Stromal cell of bone marrow (primary cell): ENCODE data around the gene AGA.

Experiments used
- DNase-seq: peaks from one replicate; pipeline ENCODE4 v3.0.0-alpha.2; 2012; ENCODE audit warnings: low read depth

The AGA gene

DNA sequence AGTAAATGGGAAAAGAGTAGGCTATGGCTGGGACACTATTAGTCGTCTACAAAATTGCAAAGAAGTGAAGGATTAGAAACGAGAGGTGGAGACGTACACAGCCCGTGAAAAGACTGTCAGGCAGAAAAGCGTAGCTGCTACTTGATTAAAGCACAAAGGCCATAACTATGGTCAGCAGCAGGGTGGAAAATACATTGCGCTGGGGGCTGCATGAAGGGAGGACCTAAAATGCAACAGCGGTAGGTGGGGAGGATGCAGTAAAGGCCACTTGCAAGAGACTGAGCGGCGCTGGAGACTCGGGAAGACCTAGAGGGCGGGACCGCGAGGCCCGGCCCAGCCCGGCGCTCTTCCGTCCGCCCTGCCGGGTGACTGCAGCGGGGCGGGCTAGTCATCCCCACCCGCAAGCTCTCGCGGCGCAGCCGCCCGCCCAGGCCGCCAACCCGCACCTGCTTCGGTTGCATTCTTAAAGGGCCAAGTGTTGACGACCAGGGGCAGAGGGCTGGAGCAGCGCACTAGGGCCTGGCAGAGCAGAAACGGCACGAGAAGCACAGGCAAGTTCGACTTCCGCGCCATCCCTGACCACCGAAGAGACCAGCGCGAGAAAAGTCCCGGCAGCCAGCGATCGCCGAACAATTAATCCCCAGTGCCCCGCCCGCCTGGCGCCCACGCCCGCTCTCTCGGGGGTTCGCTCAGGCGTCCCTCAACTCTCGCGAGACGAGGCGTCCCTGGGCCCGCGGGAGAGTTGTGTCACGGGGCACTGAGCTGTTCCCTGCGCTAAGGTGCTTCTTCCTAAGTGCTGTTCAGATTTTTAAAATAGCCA, at the start of gene AGA:
AGA (minus strand) TSS at position 635 of the 820 bp plus-strand sequence; CDS start at position 573, 62 bp downstream.
- DNase-seq, result peak; percentile 87

DNA sequence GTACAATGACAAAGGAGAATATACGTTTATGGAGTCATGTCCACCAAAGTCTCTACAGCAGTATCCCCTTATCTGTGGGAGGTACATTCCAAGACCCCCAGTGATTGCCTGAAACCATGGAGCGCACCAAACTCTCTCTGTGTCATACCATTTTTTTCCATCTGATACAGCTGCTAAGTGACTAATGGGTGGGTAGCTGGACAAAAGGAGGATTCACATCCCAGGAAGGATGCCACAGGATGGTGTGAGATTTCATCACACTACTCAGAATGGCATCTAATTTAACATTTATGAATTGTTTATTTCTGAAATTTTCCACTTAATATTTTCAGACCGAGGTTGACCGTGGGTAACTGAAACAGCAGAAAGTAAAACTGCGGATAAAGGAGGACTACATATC, 49.8 kb upstream of the AGA start:
- no peak for DNase-seq

DNA sequence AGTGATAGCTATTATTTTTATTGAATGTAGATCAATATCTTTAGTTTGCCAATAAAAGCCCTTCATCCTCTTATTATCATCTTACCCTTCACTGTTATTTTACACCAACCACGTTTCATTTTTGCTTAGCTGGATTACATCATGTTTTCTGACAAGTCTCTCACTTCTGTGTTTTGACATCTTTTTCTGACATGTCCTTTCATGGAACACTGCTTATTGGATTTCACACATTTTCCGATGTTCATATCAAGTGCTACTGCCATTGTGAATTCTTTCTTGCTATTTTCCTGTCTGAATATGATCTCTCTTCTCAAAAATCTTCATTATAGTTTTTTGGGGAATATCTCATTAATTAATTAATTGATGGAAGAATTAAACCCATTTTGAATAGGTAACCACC, 48.5 kb upstream of the AGA start:
- DNase-seq, result no peak

DNA sequence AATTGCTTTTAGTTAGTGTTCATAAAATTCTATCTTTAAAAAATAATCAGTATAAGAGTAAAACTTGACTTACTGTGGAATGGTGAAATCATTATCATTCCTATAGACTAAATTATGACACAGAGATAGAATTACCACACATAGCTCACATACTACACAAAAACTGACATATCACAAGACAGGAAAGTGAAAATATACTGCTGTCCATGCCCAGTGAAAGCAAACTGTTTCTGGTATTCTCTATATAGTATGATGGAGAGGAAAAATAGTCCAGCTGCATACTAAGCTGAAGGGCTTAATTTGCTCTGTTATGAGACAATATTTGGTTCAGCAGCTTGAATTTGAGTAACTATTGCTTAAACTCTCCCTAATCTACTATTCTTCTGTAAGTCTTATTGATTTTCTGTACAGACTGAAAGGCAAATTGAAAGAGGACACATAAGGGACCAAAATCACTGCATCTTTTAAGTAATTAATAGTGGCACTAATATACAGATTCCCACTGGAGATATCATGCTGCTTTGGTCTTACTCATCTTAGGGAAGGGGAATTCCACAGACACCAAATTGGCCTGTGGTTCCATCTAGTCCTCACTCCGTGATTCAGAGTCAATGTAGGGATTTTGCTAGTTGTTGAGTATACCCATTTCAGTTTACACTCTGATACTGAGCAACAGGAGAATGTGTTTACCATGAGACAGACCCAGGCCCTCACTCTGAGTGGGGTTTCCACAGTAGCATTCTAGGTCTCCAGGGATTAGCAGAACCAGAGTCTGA, 47.4 kb upstream of the AGA start:
- DNase-seq, result no peak

DNA sequence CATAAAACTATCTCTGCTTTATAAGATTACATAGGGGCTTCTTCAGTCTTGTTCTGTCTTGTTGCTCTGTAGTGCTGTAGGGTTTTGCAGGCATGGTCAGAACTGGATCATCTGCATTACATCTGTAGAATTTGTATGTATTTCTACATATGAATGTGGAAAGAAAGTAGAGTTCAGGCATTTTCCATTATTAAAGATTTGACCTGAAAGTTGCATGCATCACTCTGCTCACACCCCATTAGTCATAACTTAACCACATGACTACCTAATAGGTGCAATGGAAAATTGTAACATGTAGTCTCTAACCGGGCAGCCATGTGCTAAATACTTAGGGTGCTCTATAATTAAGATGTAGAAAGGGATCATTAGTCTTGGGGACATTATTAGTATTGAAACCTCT, 45.7 kb upstream of the AGA start:
- DNase-seq, result no peak

DNA sequence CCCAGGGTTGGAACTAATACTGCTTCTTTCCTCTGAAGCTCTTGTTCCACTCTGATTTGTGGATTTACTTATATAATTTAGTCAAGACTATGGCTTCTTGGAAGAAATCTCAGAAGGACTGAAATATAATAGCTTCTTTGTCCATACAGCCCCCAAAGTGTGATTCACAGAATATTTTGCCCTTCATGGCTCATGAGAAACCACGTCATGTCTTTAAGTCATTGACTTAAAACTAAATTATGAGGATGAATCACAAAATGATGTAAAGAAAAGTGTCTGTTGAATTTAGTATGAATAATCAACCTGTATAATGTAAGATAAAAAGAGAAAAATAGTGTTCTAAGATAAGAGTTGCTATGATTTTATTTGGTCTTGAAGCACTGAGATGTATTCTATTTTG, 43.3 kb upstream of the AGA start:
- DNase-seq, result peak; percentile 41

DNA sequence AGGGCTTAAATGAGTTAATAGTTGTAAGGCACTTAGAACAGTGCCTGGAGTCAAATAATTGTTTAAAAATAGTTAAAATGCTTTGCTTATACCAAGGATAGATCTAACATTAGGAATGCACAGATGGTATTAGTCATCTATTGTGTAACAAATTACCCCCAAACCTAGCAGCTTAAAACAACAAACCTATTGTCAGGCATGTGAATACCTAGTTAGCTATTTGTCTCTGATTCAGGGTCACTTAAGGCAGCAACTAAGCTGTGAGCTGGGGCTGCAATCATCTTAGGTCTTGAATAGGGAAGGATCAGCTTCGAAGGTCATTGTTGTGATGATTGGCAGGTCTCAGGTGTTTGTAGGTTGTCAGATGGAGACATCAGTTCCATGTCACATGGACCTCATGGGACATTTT, 42.4 kb upstream of the AGA start:
- peak; percentile 17 for DNase-seq

DNA sequence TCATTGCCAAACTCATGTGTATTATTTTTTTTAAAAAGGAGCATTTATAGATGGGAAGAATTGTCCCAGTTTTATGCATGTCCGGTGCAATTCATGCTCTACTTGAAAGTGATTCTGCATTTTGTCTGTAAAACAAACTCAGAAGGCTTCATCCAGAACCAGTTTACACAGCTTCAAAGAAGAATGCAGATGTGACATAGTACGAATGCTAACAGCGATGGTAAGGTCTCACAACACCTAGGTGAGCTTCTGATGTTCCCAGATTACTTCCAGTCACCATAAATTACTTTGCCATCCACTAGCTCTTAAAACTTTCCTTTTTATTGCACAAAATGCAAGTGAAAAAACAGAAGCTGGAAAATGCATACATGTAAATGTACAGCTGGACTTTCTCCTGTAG, 41.5 kb upstream of the AGA start:
- no peak for DNase-seq

DNA sequence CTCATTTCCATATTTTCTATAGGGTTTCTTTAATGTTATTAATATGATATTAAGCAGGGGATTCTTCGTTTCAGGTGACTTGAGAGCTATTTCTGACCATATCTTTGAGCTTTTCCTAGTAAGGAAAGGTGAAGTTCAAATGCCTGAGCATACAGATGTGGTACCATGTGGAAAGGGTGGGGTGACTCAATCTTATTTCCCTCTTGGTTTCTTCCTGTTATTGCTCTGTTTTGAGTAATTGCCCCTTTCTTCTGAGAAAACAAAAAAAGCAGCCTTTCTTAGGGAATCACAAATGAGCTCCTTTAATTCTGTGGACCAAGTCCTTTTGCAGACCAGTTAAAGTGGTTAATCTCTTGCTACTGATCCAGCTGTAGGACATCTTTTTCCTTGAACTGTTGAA, 41.0 kb upstream of the AGA start:
- no peak for DNase-seq

DNA sequence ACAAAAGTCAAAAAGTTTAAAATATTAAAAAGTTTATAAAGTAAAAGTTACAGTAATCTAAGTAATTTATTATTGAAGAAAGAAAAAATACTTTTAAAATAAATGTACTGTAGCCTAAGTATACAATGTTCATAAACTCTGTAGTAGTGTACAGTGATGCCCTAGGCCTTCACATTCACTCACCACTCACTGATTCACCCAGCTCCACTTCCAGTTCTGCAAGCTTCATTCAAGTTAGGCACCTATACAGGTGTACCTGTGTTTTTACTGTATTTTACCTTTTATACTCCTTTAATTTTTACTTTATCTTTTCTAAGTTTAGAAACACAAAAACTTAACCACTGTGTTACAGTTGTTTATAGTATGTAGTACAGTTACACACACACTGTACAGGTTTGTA, 40.1 kb upstream of the AGA start:
- DNase-seq, result no peak

DNA sequence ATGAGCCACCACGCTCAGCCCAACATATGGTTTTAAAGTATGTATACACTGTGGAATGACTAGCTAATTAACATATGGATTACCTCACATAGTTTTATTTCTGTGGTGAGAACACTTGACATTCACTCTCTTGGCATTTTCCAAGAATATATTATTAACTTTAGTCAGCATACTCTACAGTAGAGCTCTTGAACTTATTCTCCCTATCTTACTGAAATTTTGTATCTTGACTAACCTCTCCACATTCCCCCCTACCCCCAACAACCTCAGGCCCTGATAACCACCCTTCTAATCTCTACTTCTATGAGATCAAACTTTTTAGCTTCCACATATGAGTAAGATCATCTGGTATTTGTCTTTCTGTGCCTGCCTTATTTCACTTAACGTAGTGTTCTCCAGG, 38.6 kb upstream of the AGA start:
- no peak for DNase-seq

DNA sequence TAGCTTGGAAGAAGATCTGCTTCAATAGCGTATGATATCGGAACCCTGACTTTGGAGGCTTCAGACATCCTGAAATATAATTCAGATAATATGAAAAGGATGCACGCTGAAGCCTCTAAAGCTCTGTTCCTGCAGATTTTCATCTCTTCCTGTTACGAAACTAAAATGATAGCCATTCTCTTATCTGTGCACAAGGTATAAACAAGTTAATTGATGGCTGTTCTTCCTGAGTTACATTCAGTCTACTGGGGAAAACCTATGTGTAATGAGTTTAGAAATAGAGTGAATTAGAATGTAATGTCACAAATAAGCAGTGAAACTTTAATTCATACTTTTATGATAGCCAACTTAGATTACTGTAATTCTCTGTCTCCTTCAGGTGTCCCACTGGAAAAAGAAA, 36.8 kb upstream of the AGA start:
- DNase-seq, result no peak

DNA sequence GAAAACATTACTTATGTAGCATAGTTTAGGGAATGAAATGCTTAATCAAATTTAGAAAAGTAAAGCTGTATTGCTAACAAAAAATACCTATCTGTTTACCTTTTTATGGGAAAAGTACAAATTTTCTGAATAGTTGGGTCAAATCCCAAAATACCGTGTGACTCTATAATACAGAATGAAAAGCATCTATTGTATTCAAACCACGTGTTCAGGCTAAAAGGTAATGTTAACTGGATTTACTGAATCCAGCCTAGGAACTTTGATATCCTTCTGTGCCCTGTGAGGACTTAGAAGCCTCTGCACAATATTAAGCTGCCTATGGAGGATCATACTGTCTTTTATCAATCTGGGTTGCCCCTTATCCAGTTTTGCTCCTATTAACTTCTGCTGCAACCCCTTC, 36.3 kb upstream of the AGA start:
- DNase-seq, result no peak

DNA sequence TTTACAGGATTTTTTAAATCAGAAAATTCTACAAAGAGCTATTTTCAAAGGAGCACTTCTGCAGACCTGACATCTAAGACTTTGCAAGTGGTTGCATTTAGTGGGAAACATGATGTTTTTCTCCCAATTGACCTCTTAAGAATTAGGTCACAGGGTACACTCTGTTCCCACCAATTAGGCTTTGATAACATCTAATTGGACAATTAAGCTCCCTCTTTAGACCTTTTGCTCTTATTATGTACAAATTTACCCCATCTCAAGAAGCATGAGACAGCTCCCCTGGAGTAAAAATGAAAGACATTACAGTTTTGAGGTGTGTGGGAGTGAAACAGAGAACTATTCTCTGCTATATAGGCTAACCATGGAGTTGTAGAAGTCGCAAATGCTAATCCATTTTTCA, 31.8 kb upstream of the AGA start:
- DNase-seq, result no peak

DNA sequence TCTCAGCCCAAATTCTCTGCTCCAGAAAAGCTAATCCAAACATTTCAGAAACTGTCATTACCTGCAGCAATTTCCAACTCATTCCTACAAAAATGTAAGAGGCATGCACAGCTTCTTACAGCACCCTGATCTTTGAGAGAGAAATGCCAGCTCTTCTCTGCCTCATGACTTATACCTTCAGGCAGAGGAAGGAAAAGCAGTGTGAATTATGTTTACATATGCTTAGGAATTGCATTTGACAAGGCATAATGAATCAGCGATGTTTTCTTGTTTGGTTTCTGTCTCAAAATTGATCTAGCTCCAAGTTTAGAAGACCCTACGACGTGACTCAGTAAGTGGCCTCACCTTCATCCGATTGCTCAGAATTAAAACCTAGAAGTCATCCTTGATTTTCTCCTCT, 21.8 kb upstream of the AGA start:
- DNase-seq, result no peak

DNA sequence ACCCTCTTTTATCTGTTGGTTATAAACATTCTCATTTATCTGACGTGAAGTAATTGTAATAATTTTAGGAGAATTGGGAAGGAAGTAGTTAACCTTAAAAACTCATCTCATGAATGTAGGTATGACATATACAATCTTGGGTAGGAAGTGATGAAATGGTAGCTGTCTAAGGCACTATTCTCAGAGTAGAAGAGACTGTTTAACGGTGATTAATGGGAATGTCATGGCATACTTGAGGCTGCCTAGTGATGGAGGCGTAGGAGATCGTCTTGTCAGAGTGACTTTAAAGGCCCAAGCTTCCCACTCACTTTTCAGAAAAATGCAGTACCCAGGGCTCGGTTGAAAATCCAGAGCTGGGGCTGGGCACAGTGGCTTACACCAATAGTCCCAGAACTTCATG, 19.4 kb upstream of the AGA start:
- no peak for DNase-seq

DNA sequence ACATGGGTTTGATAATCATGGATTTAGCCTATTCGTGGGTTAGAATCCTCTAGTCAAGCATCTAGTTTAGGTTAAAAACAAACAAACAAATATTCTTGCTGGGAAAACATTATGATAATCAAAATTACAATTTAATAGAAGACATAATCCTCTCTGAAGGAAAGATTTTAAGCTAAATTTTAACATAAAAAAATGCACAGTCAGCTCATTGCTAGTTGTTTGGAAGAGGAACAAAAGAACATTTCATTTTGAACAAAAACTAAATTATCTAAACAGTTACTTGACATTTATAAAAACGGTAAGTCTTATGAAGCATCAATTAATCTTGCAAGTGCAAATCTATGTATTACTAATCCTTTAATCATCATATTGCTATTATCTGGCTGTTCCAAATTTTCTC, 18.2 kb upstream of the AGA start:
- no peak for DNase-seq

DNA sequence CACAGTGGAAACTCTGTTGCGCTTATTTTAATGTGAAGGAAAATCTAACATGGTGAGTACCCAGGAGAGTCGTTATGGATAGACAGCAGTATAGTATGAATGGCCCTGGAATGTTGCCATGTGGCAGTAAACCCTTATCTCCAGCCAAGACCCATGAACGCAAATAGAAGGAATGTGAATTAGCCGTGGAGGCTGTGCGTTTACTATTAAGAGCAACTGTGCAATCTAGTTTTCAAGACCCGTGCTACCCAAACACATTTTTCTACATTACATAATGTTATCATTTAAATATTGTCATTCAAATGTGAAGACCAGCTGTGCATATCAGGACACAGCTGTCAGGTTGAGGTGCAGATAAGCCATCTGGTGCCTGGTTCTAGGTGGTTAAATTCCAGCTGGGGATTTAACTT, 13.3 kb upstream of the AGA start:
- no peak for DNase-seq

DNA sequence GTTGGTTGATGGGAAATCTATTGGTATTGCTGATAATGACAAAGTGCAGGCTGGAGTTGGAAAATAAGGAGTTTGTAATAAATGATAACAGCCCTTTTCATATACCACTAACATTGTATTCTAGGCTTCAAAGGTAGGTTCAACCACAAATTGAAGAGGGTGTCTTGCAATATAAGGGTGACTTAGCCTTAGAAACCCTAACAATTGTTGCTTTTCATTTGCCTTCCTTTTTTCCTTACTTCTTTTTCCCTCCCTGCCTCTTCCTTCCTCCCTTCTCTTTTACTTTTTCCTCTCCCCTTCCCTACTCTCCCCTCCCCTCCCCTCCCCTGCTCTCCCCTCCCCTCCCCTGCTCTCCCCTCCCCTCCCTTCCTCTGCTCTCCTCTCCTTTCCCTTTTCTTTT, 10.9 kb upstream of the AGA start:
- no peak for DNase-seq

DNA sequence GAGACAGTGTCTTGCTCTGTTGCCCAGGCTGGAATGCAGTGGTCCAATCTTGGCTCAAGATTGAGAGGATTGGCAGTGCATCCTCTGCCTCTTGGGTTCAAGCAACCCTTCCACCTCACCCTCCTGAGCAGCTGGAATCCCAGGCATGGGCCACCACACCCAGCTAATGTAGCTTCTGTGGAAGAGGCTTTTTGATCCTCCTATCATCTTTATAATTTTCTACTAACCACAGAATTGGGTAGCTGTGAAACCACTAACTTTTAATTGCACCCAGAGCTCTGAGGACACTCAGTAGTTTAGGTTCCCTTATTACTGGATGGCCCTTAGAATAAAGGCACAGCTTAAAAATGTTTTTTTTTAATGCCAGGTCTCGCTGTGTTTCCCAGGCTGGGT, 8.9 kb upstream of the AGA start:
- DNase-seq, result no peak

DNA sequence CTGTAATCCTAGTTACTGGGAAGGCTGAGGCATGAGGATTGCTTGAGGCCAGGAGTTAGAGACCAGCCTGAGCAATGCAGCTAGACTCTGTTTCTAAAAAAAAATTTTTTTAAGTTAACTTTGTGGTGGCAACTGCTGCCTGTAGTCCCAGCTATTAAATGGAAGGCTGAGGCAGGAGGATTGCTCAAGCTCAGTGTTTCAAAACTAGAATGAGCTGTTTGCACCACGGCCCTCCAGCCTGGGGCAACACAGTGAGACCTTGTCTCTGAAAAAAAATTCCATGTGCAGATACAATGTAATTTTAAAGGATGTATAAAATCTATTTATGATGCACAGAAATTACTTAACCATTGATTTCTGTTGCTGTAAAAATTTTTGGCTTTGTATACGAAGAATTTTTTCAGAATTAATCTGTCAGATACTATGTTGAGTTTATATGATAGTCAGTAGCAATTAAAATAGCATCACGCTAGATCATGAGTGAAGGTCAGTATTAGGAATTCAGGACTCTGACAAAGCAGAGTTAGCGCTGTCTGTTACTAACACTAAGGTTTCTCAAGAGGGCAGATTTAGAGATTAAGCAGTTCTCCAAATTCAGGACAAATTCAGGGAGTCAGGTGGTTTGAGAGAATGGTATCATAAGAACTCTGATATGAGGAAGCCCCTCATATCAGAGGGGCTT, 8.3 kb upstream of the AGA start:
- DNase-seq, result no peak

DNA sequence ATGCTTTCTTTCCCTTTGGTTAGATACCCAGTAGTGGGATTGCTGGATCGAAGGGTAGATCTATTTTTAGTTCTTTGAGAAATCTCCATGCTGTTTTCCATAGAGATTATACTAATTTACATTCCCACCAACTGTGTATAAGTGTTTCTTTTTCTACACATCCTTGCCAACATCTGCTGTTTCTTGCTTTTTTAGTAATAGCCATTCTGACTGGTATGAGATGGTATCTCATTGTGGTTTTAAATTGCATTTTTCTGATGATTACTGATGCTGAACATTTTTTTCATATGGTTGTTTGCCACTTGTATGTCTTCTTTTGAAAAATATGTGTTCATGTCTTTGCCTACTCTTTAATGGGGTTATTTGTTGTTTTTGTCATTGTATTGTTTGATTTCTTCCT, 6.6 kb upstream of the AGA start:
- DNase-seq, result peak; percentile 28

DNA sequence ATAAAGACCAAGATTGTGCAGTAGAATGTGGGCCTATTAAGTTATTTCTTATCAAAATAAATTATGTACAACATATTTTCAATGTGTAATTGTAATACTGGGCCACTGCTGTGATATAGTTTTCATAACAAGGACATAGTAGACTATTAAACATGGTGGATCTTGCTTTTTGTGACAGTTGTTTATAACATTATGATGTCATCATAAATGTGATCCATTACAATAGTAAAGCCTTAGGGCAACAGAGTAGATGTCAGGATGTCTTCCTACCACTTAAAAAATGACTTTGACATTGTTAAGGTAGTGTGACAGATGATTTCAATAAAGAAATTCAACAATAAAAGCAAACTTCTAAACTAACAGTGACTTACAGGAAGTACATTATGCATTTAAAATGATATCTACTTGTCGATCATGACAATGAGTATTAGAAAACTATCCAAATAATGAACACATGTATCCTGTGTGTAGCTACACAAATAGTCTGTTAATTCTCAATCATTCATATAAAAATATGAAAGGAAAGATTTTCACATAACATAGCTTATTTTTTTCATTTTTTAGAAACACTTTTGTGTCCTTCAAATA, 5.3 kb upstream of the AGA start:
- no peak for DNase-seq
